IMR-90 (cell line): ENCODE results near the gene ERCC8. TPM values are rescaled to one million over a fixed set of nuclear protein-coding genes. Genes with fewer than 3 reads are reported as not detected.

Experiments
- ATAC-seq: fragments of 200-7000 bp; cut with Tn5 transposase; 2 replicates; pipeline ENCODE4 v1.9.1; 2020; ENCODE audit warnings: low read depth, mild to moderate bottlenecking, moderate library complexity
- BruUV-seq: library from RNA; stranded (reverse); fragments of 400-500 nt; replicated peaks from 2 replicates; lab custom pipeline; 2021; lab: Mats Ljungman, UMichigan
- CTCF ChIA-PET: fragments of 300-600 bp; formaldehyde crosslinking; extraction: SDS; loops from one replicate; lab custom pipeline; 2021; ENCODE audit warnings: antibody characterized with exemption; lab: Yijun Ruan, JAX
- POLR2A ChIA-PET: fragments of 300-600 bp; sonication (Branson Sonifier 250); formaldehyde crosslinking; loops from one replicate; lab custom pipeline; 2022; ENCODE audit warnings: antibody characterized with exemption; ENCODE audit not compliant: unreplicated experiment; lab: Charles Lee
- DNase-seq: peaks from one replicate; pipeline ENCODE4 v3.0.0; 2013
- H2AFZ ChIP-seq: replicated peaks from 2 replicates; pipeline ENCODE3; 2013; ENCODE audit warnings: low read length, mild to moderate bottlenecking; ENCODE audit not compliant: poor library complexity
- H2AK5ac ChIP-seq: 2 replicates; pipeline ENCODE4 v1.6.1; 2013; ENCODE audit warnings: low read depth, low read length, inconsistent platforms
- H2AK9ac ChIP-seq: replicated peaks from 2 replicates; pipeline ENCODE3; 2013; ENCODE audit warnings: mild to moderate bottlenecking, low read depth, low read length, moderate library complexity; ENCODE audit not compliant: poor library complexity
- H2BK120ac ChIP-seq: 2 replicates; pipeline ENCODE4 v1.6.1; 2013; ENCODE audit warnings: low read depth, low read length, inconsistent platforms
- H2BK15ac ChIP-seq: 3 replicates; pipeline ENCODE4 v1.6.1; 2013; ENCODE audit warnings: low read depth, low read length, inconsistent platforms
- H2BK20ac ChIP-seq: 2 replicates; pipeline ENCODE4 v1.6.1; 2013; ENCODE audit warnings: low read depth, mild to moderate bottlenecking, inconsistent platforms, low read length, moderate library complexity
- H2BK5ac ChIP-seq: 2 replicates; pipeline ENCODE4 v1.6.1; 2013; ENCODE audit warnings: mild to moderate bottlenecking, low read depth, low read length, inconsistent platforms; ENCODE audit not compliant: poor library complexity, severe bottlenecking
- H3K14ac ChIP-seq: replicated peaks from 2 replicates; pipeline ENCODE4 v1.6.1; 2013; ENCODE audit warnings: low read depth, low read length, inconsistent platforms
- H3K18ac ChIP-seq: 2 replicates; pipeline ENCODE4 v1.6.1; 2013; ENCODE audit warnings: low read depth, low read length, control low read depth
- H3K23ac ChIP-seq: 2 replicates; pipeline ENCODE4 v1.6.1; 2013; ENCODE audit warnings: low read depth, low read length, inconsistent platforms
- H3K27ac ChIP-seq: 2 replicates; pipeline ENCODE4 v1.5.1; 2013; ENCODE audit warnings: mild to moderate bottlenecking, control low read depth, low read length; ENCODE audit not compliant: insufficient read depth
- H3K27me3 ChIP-seq: 2 replicates; pipeline ENCODE4 v1.6.1; 2013; ENCODE audit warnings: low read length; ENCODE audit not compliant: control insufficient read depth, insufficient read depth
- H3K36me3 ChIP-seq: 2 replicates; pipeline ENCODE4 v1.6.1; 2013; ENCODE audit warnings: low read length, mixed read lengths; ENCODE audit not compliant: control insufficient read depth, insufficient read depth
- H3K4ac ChIP-seq: 2 replicates; pipeline ENCODE4 v1.6.1; 2013; ENCODE audit warnings: low read depth, low read length, inconsistent platforms
- H3K4me1 ChIP-seq: 2 replicates; pipeline ENCODE4 v1.6.1; 2013; ENCODE audit warnings: low read length, mixed read lengths; ENCODE audit not compliant: control insufficient read depth, insufficient read depth
- H3K4me2 ChIP-seq: 2 replicates; pipeline ENCODE4 v1.6.1; 2013; ENCODE audit warnings: low read depth, mild to moderate bottlenecking, control low read depth, low read length, moderate library complexity
- H3K4me3 ChIP-seq: 2 replicates; pipeline ENCODE4 v1.5.1; 2013; ENCODE audit warnings: low read depth, mild to moderate bottlenecking, control low read depth, low read length, moderate library complexity; ENCODE audit not compliant: insufficient read depth
- H3K56ac ChIP-seq: 2 replicates; pipeline ENCODE4 v1.6.1; 2013; ENCODE audit warnings: low read length, inconsistent platforms; ENCODE audit not compliant: insufficient read depth; ENCODE audit errors: extremely low read depth
- H3K79me1 ChIP-seq, 2 experiments: 2 replicates each; pipeline ENCODE4 v1.6.1; 2013; ENCODE audit warnings: low read length in 2 of 2, inconsistent platforms in 1 of 2, low read depth in 1 of 2
- H3K9ac ChIP-seq: 2 replicates; pipeline ENCODE4 v1.6.1; 2013; ENCODE audit warnings: low read depth, low read length, control low read depth
- H3K9me1 ChIP-seq: 2 replicates; pipeline ENCODE4 v1.6.1; 2013; ENCODE audit warnings: low read length, inconsistent platforms; ENCODE audit not compliant: insufficient read depth
- H3K9me3 ChIP-seq: 2 replicates; pipeline ENCODE4 v1.6.1; 2013; ENCODE audit warnings: low read length; ENCODE audit not compliant: control insufficient read depth, insufficient read depth
- H4K20me1 ChIP-seq: 2 replicates; pipeline ENCODE4 v1.6.1; 2013; ENCODE audit warnings: low read length, inconsistent platforms; ENCODE audit not compliant: insufficient read depth
- H4K5ac ChIP-seq: 2 replicates; pipeline ENCODE4 v1.6.1; 2013; ENCODE audit warnings: mild to moderate bottlenecking, low read depth, low read length, control low read depth
- H4K8ac ChIP-seq, 2 experiments: 2 replicates each; pipeline ENCODE4 v1.6.1; 2013; ENCODE audit warnings: low read depth in 2 of 2, low read length in 2 of 2, control low read depth in 1 of 2, inconsistent platforms in 1 of 2
- H4K91ac ChIP-seq: 2 replicates; pipeline ENCODE4 v1.6.1; 2013; ENCODE audit warnings: low read depth, low read length, inconsistent platforms; ENCODE audit not compliant: insufficient read depth
- BHLHE40 ChIP-seq: fragments of 150-350 bp; IDR thresholded peaks from 2 replicates; pipeline ENCODE4 v1.6.1; 2016; ENCODE audit warnings: mild to moderate bottlenecking, low read depth, low read length
- CHD1 ChIP-seq: IDR thresholded peaks from 2 replicates; pipeline ENCODE4 v1.6.1; 2012; ENCODE audit warnings: low read depth, low read length, improper control_type of control experiment
- FOS ChIP-seq: fragments of 150-350 bp; IDR thresholded peaks from 2 replicates; pipeline ENCODE4 v1.6.1; 2016; ENCODE audit warnings: low read depth, low read length
- MAFK ChIP-seq: IDR thresholded peaks from 2 replicates; pipeline ENCODE4 v1.6.1; 2012; ENCODE audit warnings: low read depth, low read length, improper control_type of control experiment
- MXI1 ChIP-seq: IDR thresholded peaks from 2 replicates; pipeline ENCODE4 v1.6.1; 2012; ENCODE audit warnings: low read depth, mild to moderate bottlenecking, low read length, moderate library complexity, borderline replicate concordance
- NFE2L2 ChIP-seq: fragments of 150-350 bp; IDR thresholded peaks from 2 replicates; pipeline ENCODE4 v1.6.1; 2016; ENCODE audit warnings: low read depth, mild to moderate bottlenecking, low read length
- POLR2A ChIP-seq: IDR thresholded peaks from 2 replicates; pipeline ENCODE4 v1.6.1; 2012; ENCODE audit warnings: mild to moderate bottlenecking, low read depth, low read length
- RAD21 ChIP-seq: IDR thresholded peaks from 2 replicates; pipeline ENCODE4 v1.6.1; 2012; ENCODE audit warnings: low read length, improper control_type of control experiment
- RCOR1 ChIP-seq: IDR thresholded peaks from 2 replicates; pipeline ENCODE4 v1.6.1; 2012; ENCODE audit warnings: mild to moderate bottlenecking, low read length, improper control_type of control experiment; ENCODE audit not compliant: insufficient replicate concordance
- SMC3 ChIP-seq: fragments of 150-350 bp; IDR thresholded peaks from 2 replicates; pipeline ENCODE4 v1.6.1; 2016; ENCODE audit warnings: low read depth, mild to moderate bottlenecking, antibody characterized with exemption, low read length, moderate library complexity
- WGBS, 2 experiments: methylation state at CpG; one replicate each; pipeline versions ENCODE4 v1.1.5 to v1.1.7; 2013; ENCODE audit warnings: missing lambda C conversion rate in 2 of 2; ENCODE audit not compliant: insufficient read length in 1 of 2; ENCODE audit errors: extremely low coverage in 2 of 2; 5-methylcytosine and 5-hydroxymethylcytosine counted together
- dilution Hi-C: fragments of 300-500 bp; cut with HindIII; formaldehyde crosslinking; loops from one replicate; pipeline ENCODE4 v1.14.3; 2018; ENCODE audit warnings: low sequenced_read_pairs; ENCODE audit not compliant: unreplicated experiment
- in situ Hi-C: fragments of 300-500 bp; cut with MboI; formaldehyde crosslinking; loops from 3 replicates; pipeline ENCODE4 v1.14.3; 2019; ENCODE audit warnings: low sequenced_read_pairs, inconsistent platforms, mixed read lengths
- intact Hi-C: fragments of 100-400 bp; cut with micrococcal nuclease; formaldehyde crosslinking; loops from 2 replicates; pipeline ENCODE4 v1.10.0; 2022
- polyA plus RNA-seq, 3 experiments: library from polyadenylated mRNA; depleted of rRNA; stranded (reverse); fragments of >200 nt; gene quantifications; 2 replicates each; pipeline ENCODE4 v1.2.3, GENCODE V29; 2012; ENCODE audit warnings: low replicate concordance in 1 of 3
- total RNA-seq: library from RNA; depleted of rRNA; stranded (reverse); fragments of >200 nt; gene quantifications from 2 replicates; pipeline ENCODE4 v1.2.3, GENCODE V29; 2012
- TF ChIP-seq, protein P1 (sequence below): fragments of 150-350 bp; IDR thresholded peaks from 2 replicates; pipeline ENCODE4 v1.6.1; 2017; ENCODE audit warnings: mild to moderate bottlenecking, antibody characterized with exemption, low read length, low read depth
- TF ChIP-seq, protein P2 (sequence below): conservative IDR thresholded peaks from 2 replicates; pipeline ENCODE4 v1.5.1; 2012; ENCODE audit warnings: mild to moderate bottlenecking, low read depth, low read length, improper control_type of control experiment
- TF ChIP-seq, protein P3 (sequence below): fragments of 150-350 bp; IDR thresholded peaks from 2 replicates; pipeline ENCODE4 v1.6.1; 2016; ENCODE audit warnings: low read depth, mild to moderate bottlenecking, low read length, moderate library complexity, borderline replicate concordance

The ERCC8 gene
- total and polyA plus RNA-seq, 2 of the 4 experiments (the other 2 are of a cell fraction), result 12.6 to 29.2 TPM

DNA sequence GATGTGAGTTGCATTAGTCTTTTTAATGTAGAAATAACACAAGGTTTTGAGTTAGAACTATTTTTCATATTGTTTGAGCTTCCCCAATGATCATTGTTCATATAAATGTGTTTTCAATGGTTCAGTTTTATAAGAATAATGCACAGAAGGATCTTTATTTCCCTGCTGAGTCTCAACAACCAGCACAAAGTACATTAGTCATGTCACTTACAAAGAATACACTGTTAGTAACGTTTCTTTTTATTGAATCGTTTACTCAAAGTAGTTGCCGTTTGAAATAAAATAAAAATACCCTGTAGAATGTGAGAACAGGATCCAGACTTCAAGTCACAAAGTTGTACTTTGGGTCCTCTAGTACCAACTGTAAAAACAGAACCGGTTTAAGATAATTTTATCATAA lies 41.5 kb downstream of the ERCC8 start:
- Histone ChIP-seq H3K4me2 (no peak overlapping the region), H4K91ac (no peak overlapping the region), H2BK5ac (no peak overlapping the region), H2BK20ac (no peak overlapping the region), H3K9me1 (no peaks in the 10 kb centered on the region), H3K27me3 (no peaks in the 10 kb centered on the region), H3K9ac (no peak overlapping the region), H2AK5ac (no peak overlapping the region), H3K18ac (no peak overlapping the region), H3K4ac (no peak overlapping the region), H3K79me1 (no peaks in the 10 kb centered on the region), H2BK15ac (no peak overlapping the region), H4K8ac (no peak overlapping the region), H2AFZ (no peak overlapping the region), H3K14ac (no peak overlapping the region), H3K4me3 (no peak overlapping the region), H3K23ac (no peak overlapping the region), H3K56ac (no peak overlapping the region), H3K4me1 (no peaks in the 10 kb centered on the region), H3K27ac (no peak overlapping the region), H3K36me3 (no peaks in the 10 kb centered on the region), H4K5ac (no peak overlapping the region), H3K9me3 (no peaks in the 10 kb centered on the region), H2BK120ac (no peak overlapping the region), H4K20me1 (no peaks in the 10 kb centered on the region), H2AK9ac (no peak overlapping the region)
- dilution Hi-C loops (no loop called here), in situ Hi-C loops (no loop called here), intact Hi-C loops (no loop called here)
- TF ChIP-seq, protein P1, sequence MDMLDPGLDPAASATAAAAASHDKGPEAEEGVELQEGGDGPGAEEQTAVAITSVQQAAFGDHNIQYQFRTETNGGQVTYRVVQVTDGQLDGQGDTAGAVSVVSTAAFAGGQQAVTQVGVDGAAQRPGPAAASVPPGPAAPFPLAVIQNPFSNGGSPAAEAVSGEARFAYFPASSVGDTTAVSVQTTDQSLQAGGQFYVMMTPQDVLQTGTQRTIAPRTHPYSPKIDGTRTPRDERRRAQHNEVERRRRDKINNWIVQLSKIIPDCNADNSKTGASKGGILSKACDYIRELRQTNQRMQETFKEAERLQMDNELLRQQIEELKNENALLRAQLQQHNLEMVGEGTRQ, result no peak
- TF ChIP-seq NFE2L2 (no peak), RCOR1 (no peak), MXI1 (no peak), RAD21 (no peak), BHLHE40 (no peak), SMC3 (no peak), FOS (no peak), POLR2A (no peak), CHD1 (no peak), MAFK (no peak)
- TF ChIP-seq, protein P2, sequence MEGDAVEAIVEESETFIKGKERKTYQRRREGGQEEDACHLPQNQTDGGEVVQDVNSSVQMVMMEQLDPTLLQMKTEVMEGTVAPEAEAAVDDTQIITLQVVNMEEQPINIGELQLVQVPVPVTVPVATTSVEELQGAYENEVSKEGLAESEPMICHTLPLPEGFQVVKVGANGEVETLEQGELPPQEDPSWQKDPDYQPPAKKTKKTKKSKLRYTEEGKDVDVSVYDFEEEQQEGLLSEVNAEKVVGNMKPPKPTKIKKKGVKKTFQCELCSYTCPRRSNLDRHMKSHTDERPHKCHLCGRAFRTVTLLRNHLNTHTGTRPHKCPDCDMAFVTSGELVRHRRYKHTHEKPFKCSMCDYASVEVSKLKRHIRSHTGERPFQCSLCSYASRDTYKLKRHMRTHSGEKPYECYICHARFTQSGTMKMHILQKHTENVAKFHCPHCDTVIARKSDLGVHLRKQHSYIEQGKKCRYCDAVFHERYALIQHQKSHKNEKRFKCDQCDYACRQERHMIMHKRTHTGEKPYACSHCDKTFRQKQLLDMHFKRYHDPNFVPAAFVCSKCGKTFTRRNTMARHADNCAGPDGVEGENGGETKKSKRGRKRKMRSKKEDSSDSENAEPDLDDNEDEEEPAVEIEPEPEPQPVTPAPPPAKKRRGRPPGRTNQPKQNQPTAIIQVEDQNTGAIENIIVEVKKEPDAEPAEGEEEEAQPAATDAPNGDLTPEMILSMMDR, result no peak
- TF ChIP-seq, protein P3, sequence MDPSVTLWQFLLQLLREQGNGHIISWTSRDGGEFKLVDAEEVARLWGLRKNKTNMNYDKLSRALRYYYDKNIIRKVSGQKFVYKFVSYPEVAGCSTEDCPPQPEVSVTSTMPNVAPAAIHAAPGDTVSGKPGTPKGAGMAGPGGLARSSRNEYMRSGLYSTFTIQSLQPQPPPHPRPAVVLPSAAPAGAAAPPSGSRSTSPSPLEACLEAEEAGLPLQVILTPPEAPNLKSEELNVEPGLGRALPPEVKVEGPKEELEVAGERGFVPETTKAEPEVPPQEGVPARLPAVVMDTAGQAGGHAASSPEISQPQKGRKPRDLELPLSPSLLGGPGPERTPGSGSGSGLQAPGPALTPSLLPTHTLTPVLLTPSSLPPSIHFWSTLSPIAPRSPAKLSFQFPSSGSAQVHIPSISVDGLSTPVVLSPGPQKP, result no peak
- DNase-seq (no peak), ATAC-seq (no peak)
- ChIA-PET CTCF (no interaction called here), POLR2A (no interaction called here)
- BruUV-seq, result no TSS peak
- WGBS, 2 experiments, result no CpG with 5 or more reads among the region's 4 CpGs
